Measurements from ENCODE around the gene RNASET2. TPM values are rescaled to one million over a fixed set of nuclear protein-coding genes. Genes with fewer than 3 reads are reported as not detected.

Gene RNASET2
- total RNA-seq, 4 donors from 2014 or later: 65.6 to 169 (median 81.4) TPM

DNA sequence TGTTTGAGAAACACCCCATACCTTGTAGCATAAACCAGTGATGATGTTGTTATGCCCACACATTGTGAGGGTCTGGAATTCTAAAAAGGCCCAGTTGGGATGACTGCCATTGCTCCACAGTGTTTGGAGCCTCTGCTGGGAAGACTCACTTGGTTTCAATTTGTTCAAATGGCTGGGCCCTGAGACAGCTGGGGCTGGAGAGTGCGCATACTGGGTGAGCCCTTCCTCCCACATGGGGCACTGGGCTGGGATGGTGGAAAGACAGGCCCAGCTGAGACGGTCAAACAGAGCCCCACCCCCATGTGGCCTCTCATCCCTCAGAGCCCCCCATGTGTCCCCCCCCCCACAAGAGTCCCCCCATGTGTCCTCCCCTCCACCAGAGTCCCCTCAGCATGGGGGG, 20.3 kb upstream of the RNASET2 start:
- Histone ChIP-seq H3K9me3 (no peaks in the 10 kb centered on the region), H3K4me1 (no peaks in the 10 kb centered on the region), H3K27ac (no peak overlapping the region), H3K4me3 (no peak overlapping the region), H3K27me3 (no peaks in the 10 kb centered on the region), H3K36me3 (no peaks in the 10 kb centered on the region)
- no peak for TF ChIP-seq CTCF (IDR thresholded peaks at IDR 0.05)
- no peak for TF ChIP-seq POLR2A (IDR thresholded peaks at IDR 0.05)
- no peak for DNase-seq

- no peak overlapping the region for H3K27ac ChIP-seq
- no peaks in the 10 kb centered on the region for H3K36me3 ChIP-seq
- TF ChIP-seq POLR2A (IDR thresholded peaks at IDR 0.05): no peak
- TF ChIP-seq CTCF (IDR thresholded peaks at IDR 0.05): no peak
- H3K27me3 ChIP-seq: no peaks in the 10 kb centered on the region
- no peaks in the 10 kb centered on the region for H3K9me3 ChIP-seq
- no peaks in the 10 kb centered on the region for H3K4me1 ChIP-seq
- no peak overlapping the region for H3K4me3 ChIP-seq
- DNase-seq: no peak
Measured at GRCh38 chr6:166972101-166972500, 15.8 kb upstream of the RNASET2 start.

DNA sequence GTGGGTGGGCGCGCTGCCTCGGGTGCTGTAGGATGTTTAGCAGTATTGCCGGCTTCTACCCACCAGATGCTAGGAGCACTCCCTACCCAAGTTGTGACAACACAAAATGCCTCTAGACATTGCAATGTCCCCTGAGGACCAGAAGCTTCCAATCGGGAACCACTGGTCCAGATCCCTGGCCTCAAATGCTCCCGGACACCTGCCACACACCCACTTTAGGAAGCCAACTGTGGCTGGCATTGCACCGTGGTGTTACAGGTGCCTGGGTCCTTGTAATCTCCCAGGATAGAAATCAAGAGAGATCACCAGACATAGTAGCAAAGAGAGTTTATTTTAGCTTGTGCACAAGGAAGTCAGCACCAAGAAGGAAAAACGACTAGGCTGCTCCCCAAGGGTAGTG, 14.9 kb upstream of the RNASET2 start:
- H3K4me3 ChIP-seq: no peak overlapping the region
- no peaks in the 10 kb centered on the region for H3K27me3 ChIP-seq
- H3K9me3 ChIP-seq: no peaks in the 10 kb centered on the region
- H3K27ac ChIP-seq: no peak overlapping the region
- no peaks in the 10 kb centered on the region for H3K4me1 ChIP-seq
- no peak for TF ChIP-seq POLR2A (IDR thresholded peaks at IDR 0.05)
- TF ChIP-seq CTCF (IDR thresholded peaks at IDR 0.05): no peak
- no peak for DNase-seq
- H3K36me3 ChIP-seq: no peaks in the 10 kb centered on the region

DNA sequence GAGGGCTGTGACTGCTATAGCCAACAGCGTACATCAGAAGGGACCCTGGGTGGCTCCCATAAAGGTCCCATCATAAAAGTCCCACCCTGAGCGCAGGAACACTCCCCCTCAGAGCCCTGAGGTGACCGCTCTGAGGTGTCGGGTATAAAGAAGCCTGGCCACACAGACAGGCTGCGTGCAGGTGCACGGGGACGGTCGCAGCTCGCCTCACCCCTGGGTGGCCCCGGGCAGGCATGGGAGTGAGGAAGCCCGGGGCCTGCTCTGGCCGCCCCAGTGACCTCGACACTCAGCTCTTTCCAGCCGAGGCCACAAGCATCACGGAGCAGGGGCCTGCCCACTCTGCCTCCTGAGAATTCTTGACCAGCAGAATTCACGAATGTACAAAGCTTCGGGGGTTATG, 14.4 kb upstream of the RNASET2 start:
- Histone ChIP-seq H3K36me3 (no peaks in the 10 kb centered on the region), H3K27me3 (no peaks in the 10 kb centered on the region), H3K4me3 (no peak overlapping the region), H3K9me3 (no peaks in the 10 kb centered on the region), H3K27ac (no peak overlapping the region), H3K4me1 (no peaks in the 10 kb centered on the region)
- TF ChIP-seq CTCF (IDR thresholded peaks at IDR 0.05) (no peak), POLR2A (IDR thresholded peaks at IDR 0.05) (no peak)
- no peak for DNase-seq

GRCh38 chr6:166970091-166970490, 13.7 kb upstream of the RNASET2 start:
- TF ChIP-seq CTCF (IDR thresholded peaks at IDR 0.05) (no peak), POLR2A (IDR thresholded peaks at IDR 0.05) (no peak)

GRCh38 chr6:166969390-166970002, 13.1 kb upstream of the RNASET2 start:
- Histone ChIP-seq H3K27ac (no peak overlapping the region), H3K36me3 (no peaks in the 10 kb centered on the region), H3K27me3 (no peaks in the 10 kb centered on the region), H3K4me3 (no peak overlapping the region), H3K9me3 (no peaks in the 10 kb centered on the region), H3K4me1 (no peaks in the 10 kb centered on the region)
- DNase-seq: no peak
- TF ChIP-seq POLR2A (IDR thresholded peaks at IDR 0.05): no peak
- TF ChIP-seq CTCF (IDR thresholded peaks at IDR 0.05): no peak

More at GRCh38 chr6:166970091-166970490, 13.7 kb upstream of the RNASET2 start:
- Histone ChIP-seq H3K36me3 (no peaks in the 10 kb centered on the region), H3K27ac (no peak overlapping the region), H3K4me1 (no peaks in the 10 kb centered on the region), H3K4me3 (no peak overlapping the region), H3K27me3 (no peaks in the 10 kb centered on the region), H3K9me3 (no peaks in the 10 kb centered on the region)
- no peak for DNase-seq

Data from Peyer's patch (tissue), 4 donors.